Endothelial cell of hepatic sinusoid (primary cell): ENCODE measurements around the gene DENND1C.

Experiments
- in situ Hi-C: cut with HindIII; loops from 2 replicates; pipeline ENCODE4 v1.10.0; 2017; ENCODE audit warnings: low sequenced_read_pairs

DENND1C gene, protein sequence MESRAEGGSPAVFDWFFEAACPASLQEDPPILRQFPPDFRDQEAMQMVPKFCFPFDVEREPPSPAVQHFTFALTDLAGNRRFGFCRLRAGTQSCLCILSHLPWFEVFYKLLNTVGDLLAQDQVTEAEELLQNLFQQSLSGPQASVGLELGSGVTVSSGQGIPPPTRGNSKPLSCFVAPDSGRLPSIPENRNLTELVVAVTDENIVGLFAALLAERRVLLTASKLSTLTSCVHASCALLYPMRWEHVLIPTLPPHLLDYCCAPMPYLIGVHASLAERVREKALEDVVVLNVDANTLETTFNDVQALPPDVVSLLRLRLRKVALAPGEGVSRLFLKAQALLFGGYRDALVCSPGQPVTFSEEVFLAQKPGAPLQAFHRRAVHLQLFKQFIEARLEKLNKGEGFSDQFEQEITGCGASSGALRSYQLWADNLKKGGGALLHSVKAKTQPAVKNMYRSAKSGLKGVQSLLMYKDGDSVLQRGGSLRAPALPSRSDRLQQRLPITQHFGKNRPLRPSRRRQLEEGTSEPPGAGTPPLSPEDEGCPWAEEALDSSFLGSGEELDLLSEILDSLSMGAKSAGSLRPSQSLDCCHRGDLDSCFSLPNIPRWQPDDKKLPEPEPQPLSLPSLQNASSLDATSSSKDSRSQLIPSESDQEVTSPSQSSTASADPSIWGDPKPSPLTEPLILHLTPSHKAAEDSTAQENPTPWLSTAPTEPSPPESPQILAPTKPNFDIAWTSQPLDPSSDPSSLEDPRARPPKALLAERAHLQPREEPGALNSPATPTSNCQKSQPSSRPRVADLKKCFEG

DNA sequence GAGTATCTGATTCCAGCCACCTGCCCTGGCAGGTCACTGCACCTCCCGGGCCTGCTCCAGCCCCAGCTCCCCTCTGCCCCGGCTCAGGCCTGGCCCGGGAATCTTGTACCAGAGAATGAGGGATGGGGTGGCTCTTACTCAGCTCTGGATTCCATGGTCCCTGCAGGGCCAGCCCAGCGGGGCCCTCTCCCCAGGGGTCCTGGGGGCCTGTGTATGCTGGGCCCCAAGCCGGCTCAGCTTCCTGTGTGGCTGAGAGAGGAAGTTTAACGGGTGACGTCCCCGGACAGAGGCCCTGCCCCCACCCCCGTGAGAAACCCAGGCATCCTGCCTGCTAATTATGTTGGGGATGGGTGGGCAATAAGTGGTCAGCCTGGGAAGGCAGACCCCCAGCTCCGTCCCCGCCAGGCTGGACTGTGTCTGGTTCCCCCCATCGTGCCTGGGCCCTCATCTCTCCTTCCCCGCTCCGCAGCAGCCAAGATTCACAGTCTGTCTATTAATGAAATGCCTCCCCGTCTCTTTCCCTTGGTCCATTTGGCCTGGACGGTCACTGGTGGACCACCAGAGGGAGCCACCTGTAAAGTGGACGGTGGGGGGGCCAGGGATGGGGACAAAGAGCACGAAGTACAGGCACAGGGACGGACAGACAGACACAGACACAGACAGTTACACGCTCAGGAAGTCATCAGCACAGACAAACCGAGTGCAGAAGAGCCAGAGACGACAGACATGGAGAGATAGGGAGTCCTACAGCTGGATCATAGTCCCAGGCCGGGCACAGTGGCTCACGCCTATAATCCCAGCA is at the start of gene DENND1C:
DENND1C (minus strand) TSS at position 247 of the 802 bp plus-strand sequence; CDS start at position 155, 92 bp downstream.
- in situ Hi-C loops, result no loop called here

DNA sequence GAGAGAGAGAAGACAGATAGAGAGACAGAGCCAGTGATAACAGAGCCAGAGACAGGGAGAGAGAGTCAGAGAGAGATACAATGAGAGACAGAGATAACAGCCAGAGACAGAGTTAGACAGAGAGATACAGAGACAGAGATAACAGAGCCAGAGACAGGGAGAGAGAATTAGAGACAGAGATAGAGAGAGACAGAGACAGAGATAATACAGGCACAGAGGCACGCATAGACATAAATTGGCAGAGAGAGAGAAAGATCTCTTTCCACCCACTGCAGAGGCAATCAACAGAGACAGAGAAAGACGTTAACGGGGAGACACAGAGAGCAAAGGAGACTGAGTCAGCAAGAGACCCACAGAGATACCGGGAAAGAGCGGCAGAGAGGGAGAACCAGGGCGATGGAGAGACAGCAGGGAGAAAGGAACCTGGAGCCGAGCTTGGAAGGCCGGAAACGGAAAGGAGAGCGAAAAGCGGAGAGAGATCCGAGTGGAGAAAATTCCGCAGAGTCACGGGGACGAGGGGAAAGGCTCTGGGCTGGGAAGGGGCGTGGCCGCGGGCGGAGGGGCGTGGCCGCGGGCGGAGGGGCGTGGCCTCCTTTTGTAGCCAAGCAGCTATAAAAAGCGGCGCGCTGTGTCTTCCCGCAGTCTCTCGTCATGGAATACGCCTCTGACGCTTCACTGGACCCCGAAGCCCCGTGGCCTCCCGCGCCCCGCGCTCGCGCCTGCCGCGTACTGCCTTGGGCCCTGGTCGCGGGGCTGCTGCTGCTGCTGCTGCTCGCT is 49.0 kb upstream of the DENND1C start, which contains the start of gene TNFSF9:
TNFSF9 (plus strand) TSS at position 641 of the 777 bp plus-strand sequence; CDS start at position 652, 11 bp downstream.
- in situ Hi-C loops, result no loop called here

DNA sequence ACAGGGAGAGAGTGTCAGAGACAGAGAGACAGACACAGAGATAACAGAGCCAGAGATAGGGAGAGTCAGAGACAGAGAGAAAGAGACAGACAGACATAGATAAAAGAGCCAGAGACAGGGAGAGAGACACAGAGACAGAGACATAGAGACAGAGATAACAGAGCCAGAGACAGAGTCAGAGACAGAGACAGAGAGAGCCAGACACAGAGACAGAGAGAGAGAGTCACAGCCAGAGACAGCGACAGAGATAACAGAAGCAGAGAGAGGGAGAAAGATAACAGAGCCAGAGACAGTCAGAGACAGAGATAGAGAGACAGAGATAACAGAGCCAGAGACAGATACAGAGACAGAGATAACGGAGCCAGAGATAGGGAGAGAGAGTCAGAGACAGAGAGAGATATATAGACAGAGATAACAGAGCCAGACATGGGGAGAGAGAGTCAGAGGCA is 48.4 kb upstream of the DENND1C start:
- in situ Hi-C loops, result no loop called here

DNA sequence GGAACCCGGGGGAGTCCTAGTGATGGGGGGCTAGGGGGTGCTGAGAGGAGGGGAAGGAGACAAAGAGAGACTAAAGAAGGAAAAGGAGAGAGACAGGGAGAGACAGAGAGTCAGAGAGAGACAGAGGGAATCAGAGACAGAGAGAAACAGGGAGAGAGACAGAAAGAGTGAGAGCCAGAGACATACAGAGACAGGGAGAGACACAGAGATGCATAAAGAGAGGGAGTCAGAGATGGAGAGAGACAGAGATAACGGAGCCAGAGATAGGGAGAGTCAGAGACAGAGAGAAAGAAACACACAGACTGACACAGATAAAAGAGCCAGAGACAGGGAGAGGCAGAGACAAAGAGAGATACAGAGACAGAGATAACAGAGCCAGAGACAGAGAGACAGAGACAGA is 47.8 kb upstream of the DENND1C start:
- in situ Hi-C loops, result no loop called here

DNA sequence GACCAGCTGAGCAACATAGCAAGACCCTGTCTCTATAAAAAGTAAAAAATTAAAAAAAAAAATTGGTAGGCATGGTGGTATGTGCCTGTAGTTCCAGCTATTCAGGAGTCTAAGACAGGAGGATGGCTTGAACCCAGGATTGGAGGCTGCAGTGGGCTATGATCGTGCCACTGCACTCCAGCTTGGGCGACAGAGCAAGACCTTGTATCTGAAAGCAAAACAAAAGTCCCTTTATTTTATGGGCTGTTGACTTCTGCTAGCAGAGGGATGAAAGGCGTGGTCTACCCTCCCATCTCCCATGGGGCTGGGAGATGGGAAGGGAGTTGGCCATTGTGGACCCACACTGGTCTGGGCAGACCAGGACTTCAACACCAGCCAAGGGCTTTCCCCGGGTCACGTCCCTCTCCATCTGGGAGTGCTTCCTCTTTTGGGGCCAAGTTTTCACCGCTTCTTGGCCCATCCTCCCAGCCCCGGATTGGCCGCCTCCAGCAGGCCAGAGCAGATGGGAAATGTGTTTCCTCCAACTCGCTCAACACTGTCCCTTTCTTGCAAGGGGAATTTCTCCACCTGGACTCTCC is 47.0 kb upstream of the DENND1C start:
- in situ Hi-C loops, result no loop called here

DNA sequence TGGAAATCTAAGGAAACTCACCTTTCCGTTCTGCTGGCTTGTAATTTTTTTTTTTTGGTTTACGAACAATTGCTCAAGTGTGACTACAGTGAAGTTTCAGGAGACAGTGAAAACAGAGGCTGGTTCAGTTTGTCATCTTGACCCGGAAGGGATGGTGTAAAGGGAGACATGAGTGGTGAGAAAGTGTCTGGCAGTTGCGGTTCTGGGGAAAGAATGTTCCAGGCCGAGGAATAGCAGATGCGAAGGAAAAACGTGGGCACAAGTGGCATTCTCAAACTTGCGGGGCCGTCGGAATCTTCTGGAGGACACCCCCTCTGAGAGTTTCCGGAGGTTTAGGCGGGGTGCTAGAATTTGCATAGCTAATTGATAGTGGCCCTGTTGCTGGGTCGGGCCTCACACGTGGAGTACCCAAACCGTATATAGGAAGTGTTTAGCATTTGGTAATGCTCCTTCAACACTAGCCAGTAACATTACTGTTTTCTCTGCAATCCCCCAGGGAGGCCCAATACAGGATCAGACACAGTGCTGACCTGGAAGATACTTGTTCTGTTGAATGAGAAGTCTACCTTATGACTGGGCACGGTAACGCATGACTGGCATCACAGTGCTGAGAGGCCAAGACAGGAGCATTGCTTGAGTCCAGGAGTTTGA is 46.4 kb upstream of the DENND1C start:
- in situ Hi-C loops, result no loop called here

DNA sequence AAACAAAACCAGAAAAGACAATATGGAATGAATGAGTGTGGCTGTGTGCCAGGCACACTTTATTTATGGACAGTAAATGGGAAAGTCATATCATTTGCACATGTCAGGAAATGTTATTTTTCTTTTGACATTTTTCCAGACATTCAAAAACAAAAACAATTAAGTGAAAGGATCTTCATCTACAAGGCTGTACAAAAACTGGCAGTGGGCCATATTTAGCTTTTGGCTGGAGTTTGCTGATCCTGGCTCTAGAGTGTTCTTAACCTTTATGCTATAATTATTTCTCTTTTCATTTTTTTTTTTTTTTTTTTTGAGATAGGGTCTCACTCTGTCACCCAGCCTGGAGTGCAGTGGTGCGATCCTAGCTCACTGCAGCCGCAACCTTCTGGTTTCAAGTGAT is 42.7 kb upstream of the DENND1C start:
- in situ Hi-C loops, result no loop called here

DNA sequence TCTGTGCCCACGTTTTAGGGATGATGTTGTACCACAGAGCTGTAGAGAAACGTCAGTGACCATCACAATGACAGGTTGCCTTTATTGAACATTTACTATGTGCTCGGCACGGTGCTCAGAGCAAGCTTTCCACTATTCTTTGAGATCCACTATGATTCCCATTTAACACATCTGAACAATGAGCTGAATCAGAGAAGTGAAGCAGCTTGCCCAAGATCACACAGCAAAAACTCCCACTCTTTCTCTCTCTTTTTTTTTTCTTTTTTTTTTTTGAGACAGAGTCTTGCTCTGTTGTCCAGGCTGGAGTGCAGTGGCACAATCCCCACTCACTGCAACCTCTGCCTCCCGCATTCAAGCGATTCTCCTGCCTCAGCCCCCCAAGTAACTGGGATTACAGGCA is 41.1 kb upstream of the DENND1C start:
- in situ Hi-C loops, result no loop called here

DNA sequence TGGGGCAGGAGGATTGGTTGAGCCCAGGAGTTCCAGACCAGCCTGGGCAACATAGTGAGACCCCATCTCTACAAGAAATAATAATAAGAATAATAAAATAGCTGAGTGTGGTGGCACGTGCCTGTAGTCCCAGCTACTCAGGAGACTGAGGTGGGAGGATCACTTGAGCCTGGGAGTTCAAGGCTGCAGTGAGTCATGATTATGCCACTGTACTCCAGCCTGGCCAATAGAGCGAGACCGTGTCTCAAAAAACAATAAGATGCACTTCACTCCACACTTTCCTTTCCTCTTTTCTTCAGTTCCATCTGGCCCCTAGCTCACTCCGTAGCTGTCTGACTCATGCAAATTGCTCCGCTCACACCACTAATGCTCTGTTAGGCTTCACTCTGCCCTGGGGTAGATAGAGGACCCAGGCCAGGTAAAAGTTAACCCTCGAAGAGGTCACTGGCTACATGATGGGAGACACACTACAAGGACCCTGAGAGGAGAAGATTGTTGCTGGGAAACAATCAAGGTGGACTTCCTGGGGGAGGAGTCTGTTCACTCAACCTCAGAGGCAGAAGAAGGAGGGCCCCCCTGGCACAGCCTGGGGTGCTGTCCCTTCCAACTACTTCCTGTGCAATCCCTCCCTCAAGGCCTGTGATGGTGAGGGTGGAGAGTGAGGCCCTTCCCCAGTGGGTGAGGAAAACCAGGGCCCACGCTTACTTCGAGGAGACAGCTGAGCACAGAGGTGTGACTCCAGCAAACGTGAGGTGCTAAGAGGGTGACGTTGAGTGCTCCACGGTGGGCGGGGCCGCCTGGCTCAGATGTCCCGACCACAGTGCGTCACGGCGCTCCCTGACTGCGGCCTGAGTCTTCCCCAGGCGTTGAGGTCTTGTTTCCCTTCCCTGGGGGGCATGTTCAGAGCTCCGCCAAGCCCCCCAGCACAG is 40.4 kb upstream of the DENND1C start:
- in situ Hi-C loops, result no loop called here

DNA sequence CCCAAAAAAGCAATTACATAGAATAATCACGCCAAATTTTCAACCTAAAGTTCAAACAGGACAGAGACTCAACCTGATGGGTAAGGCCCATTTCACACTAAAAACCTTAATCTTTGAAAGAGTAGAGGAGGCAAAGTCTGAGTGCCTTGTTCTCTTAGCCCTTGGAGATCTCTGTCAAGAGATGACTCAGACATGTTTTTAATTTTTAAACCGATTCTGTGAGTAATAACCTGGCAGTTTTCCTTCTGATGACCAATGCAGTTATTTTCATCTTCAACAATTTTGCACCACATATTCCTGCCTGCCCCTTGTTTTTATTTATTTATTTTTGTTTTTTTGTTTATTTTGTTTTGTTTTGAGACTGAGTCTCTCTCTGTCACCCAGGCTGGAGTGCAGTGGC is 37.7 kb upstream of the DENND1C start:
- in situ Hi-C loops, result no loop called here

DNA sequence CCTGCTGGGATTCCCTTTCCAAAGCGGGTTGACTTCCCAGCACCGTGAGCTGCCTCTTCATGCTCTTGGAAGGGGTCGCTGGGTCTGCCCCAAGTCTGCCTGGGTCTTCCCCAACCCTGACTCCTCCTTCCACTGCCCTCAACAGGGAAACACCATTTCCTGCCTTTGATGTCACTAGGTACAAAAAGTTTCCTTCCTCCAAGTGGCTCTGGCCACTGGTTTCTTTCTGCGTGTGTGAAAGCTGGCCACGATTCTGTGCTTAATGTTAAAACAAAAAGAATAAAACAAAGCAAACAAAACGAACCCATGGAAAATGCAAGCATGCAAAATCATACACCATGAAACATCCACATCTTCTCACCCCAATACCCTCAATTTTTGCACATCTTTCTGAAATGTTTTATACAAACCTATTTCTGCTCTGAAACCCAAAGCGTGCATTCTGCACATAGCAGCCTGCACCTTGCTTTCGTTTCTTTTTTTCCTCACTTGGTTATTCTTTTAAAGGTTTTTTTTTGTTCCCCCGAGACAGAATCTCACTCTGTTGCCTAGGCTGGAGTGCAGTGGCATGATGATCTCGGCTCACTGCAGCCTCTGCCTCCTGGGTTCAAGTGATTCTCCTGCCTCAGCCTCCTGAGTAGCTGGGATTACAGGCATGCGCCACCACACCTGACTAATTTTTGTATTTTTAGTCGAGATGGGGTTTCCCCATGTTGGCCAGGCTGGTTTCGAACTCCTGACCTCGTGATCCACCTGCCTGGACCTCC is 36.7 kb upstream of the DENND1C start:
- in situ Hi-C loops, result no loop called here

DNA sequence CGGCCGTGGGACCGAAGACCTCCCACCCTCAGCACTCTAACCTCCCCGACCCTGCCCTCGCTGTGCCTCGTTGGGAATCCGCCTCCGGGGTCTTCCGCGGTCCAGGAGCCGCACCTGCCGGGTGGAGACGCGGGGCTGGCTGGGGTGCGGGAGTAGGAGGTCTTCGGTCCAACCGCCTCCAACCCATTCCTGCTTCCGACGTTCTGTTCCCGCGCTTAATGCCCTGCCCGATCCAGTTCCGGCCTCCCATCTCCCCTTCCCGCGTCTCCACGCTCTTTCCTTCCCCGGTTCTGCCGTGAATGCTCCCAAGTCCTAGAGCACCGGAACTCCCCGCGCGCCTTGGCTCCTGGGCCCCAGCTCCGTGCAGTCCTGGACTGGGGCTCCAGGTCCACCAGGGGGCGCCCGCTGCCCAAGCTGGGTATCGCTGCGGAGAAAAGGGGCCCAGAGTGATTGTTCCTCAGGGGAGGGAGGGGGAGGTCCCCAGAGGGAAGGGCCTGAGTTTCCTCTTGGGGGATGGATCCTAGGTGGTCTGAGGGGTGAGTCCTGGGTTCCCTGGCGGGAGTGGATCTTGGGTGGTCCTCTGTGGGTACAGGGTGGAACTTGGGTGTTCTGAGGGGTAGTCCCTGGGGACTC is 35.2 kb upstream of the DENND1C start:
- in situ Hi-C loops, result no loop called here

DNA sequence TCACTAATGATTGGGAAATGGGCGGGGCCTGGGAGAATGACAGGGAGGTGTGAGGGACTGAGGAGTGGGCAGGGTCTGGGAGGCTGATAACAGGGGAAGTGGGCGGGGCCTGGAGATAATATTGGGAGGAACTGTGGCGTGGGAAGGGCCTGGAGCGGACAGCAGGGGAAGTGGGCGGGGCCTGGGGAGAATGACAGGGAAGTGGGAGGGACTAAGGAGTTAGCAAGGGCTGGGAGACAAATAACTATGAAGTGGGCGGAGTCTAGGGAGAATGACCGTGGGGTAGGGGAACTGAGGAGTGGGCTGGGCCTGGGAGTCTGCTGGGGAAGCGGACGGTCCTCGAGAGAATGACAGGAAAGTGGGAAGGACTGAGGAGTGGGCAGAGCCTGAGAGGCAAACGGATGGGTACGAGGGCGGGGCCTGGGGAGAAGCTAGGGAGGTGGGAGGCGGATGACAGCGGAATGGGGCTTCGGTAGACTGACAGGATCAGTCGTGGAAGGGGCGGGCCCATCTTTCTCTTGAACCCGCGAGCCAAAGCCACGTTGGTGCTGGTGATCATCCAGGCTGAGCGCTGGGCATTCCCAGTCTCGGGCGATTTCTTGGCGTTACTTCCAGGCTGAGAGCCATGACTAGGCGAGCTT is 34.6 kb upstream of the DENND1C start:
- in situ Hi-C loops, result no loop called here

DNA sequence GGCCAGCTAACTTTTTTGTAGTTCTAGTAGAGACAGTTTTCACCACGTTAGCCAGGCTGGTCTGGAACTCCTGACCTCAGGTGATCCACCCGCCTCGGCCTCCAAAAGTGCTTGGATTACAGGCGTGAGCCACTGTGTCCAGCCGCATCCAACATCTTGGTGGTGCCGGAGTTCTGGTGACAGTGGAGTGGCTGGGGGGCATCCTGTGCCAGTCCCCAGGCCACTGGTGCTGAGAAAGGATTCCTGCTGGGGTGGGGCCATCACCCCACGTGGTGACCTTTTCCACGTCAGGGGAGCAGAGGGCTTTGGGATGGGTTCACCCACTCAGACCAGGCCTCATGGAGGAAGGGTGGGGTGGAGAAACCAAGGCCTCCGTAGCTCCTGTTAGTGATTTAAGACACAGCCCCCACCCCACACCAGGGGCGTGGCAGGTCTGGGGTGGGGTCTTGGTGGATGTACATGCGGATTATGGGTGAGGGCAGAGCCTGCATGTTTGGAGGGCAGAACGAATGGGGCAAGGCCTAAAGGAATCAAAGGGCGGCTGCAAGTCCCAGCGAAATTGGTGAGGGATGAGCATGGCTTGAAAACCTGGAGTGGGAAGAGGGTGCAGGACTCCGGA is 33.4 kb upstream of the DENND1C start:
- in situ Hi-C loops, result no loop called here

DNA sequence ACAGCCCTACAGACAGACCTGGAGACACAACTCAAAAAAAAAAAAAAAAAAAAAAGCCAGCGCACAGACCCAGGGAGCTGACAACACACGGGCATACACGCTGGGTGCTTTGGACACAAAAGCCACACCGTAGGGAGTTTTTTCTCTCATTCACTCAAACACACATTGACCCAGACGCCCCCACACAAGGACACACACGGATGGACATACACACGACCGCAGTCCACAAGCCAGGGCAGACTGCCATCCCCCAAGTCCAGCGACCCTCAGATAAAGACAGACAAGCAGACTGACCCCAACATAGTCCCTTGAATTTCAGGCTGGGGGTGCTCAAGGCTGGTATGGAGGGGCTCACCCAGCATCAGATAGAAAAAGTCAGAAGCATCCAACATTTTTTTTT is 32.5 kb upstream of the DENND1C start:
- in situ Hi-C loops, result no loop called here

DNA sequence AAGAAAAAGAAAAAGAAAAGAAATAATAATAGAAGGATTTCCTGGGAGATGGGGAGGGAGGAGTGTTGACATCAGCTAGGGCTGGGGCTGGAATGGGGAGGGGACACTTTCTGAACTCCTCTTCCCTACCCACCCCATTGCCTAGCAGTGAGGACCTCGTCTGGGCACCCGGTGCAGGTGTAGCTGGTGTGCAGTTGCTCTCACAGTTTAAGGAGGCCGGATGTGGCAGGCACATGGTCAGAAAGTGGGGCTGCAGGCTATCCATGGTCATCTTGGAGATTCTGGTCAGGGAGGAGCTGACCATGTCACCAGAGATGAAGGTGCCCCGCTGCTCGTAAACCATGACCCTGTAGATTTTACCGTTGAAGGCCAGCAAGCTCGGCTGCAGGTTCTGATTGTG is 29.0 kb upstream of the DENND1C start:
- in situ Hi-C loops, result no loop called here
